Airway epithelial cell (primary cell): ENCODE data around the gene CEL. TPM values are rescaled to one million over a fixed set of nuclear protein-coding genes. Genes with fewer than 3 reads are reported as not detected.

Experiments used
- total RNA-seq: library from RNA; depleted of rRNA; stranded (reverse); fragments of >200 nt; gene quantifications from 2 replicates; pipeline ENCODE4 v1.2.3, GENCODE V29; 2015

Gene CEL
- 1.5 TPM in 2 replicates for total RNA-seq

GRCh38 chr9:133061764-133062145, at the start of gene CEL:
CEL (plus strand) TSS chr9:133061981; CDS start chr9:133062003, 22 bp downstream.

GRCh38 chr9:133030317-133031129, 31.3 kb upstream of the CEL start, which contains the start of gene GTF3C5:
GTF3C5 (plus strand) TSS chr9:133030997; CDS start chr9:133031012, 15 bp downstream.

Other genes with a start within 250 kb of the CEL start
- gene AK8, start 183.7 kb upstream of the CEL start, total RNA-seq = 0.28 and 0.85 TPM in 2 replicates
- gene SPACA9, start 183.1 kb upstream of the CEL start, total RNA-seq = 2.4 and 6.6 TPM in 2 replicates
- 14.9 and 15.5 TPM in 2 replicates for gene TSC1, start 117.4 kb upstream of the CEL start, total RNA-seq
- gene GFI1B, start 83.3 kb upstream of the CEL start, total RNA-seq = not detected in 2 replicates
- gene GTF3C5, start 31.0 kb upstream of the CEL start, total RNA-seq = 45.1 and 55.0 TPM in 2 replicates
- 28.9 and 39.0 TPM in 2 replicates for gene RALGDS, start 59.3 kb downstream of the CEL start, total RNA-seq
- gene GBGT1, start 101.9 kb downstream of the CEL start, total RNA-seq = 3.2 and 4.4 TPM in 2 replicates
- gene OBP2B, start 147.3 kb downstream of the CEL start, total RNA-seq = not detected in 2 replicates
- 0.42 and 0.71 TPM in 2 replicates for gene ABO, start 213.2 kb downstream of the CEL start, total RNA-seq